ENCODE measurements around the gene ATG14.
"Not testable (repeated sequence)": the region's sequence is repeated elsewhere in the genome, so short reads cannot be mapped to it uniquely, and the experiment has no call there.

Gene ATG14

DNA sequence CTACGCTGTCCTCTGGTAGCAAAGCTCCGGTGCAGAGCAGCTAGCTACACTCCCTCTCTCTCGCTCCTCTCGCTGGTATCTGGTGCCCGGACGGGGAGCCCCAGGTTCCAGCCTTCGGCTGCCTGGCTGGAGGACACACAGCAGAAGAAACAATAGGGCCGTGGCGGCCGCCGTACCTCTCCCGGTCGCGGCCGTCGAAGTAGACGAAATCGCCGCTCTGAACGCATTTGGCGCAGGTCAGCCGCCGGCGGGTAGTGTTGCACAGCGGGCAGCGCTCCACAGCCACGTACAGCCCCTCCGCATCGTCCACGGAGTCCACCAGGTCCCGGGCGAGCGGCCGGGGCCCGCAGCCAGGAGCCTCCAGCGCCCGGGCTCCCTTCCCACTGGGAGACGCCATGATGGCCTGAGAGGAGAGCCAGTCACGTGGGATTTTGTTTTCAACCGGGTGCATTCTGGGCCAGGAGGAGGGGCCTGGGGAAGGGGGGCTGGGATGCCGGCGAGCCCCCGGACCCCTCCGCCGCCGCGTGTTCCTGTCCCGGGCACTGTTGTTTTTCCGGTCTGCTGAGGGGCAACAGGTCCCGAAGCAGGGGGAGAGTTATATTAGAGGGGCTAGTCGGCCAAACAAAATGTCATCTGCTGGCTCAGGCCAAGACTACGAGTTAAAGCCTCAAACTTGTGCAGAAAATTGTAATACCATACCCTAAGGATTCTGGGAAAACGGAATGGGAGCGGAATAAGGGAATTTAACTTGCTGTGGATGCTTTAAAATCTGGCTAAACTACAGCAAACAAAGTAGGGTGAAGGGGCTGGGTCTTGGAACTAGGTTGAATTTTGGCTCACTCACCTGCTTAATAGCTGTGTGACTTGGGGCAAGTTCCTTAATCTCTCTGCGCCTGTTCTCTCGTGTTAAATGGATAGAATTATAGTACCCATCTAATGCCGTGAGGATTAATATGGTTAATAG lies at the start of gene ATG14:
Gene ATG14, minus strand, starts transcription at position 405 of the 964 bp plus-strand sequence. Its CDS starts 8 bp downstream, at position 397.
- H3K36me3 Mint-ChIP-seq: peaks cover 5% of the 10 kb centered on the region
- H3K9me3 Mint-ChIP-seq: no peaks in the 10 kb centered on the region
- ATAC-seq: peak; percentile 98
- no peaks in the 10 kb centered on the region for H3K27me3 Mint-ChIP-seq
- H3K27ac Mint-ChIP-seq: peak within 1 kb of the TSS; percentile 90
- peaks cover 29% of the 10 kb centered on the region for H3K4me1 Mint-ChIP-seq
- peak within 1 kb of the TSS; percentile 86 for H3K4me3 Mint-ChIP-seq

DNA sequence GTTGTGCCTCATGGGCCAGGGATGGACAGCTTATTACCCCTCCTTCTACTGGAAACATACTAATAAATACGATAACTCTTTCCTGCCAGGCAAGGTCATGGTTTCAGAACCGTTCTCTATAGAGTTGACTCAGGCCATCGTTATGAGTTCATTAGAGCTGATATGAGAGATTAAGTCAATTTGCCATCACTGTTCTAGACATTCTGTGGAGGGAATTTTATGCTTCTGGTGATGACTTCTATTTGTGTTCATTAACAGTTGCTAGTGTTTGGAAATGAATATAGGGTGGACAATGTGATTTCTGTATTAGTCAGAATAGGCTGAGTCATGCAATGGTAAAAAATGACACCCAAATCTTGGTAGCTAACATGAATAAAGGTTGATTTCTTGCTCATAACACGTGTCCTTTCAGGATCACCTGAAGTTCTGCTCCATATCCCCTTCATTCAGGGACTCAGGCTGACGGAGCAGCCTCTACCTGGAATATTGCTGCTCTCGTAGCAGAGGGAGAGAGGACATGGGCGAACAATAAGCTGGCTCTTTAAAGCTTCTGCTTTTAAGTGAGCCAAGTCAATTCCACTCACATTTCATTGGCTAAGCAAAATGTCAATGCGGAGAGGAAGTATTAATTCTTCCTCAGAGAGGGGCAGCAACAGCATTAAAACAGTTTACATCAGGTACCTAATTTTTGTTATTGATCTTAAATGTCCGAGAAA lies 47.3 kb upstream of the ATG14 start:
- Mint-ChIP-seq H3K4me1 (peaks cover 13% of the 10 kb centered on the region), H3K4me3 (no peak overlapping the region), H3K27ac (no peak overlapping the region), H3K9me3 (no peaks in the 10 kb centered on the region), H3K36me3 (no peaks in the 10 kb centered on the region), H3K27me3 (peaks cover 23% of the 10 kb centered on the region)
- ATAC-seq: peak; percentile 73

GRCh38 chr14:55457496-55457895 lies 45.9 kb upstream of the ATG14 start:
- Mint-ChIP-seq H3K27ac (no peak overlapping the region), H3K4me3 (no peak overlapping the region), H3K4me1 (peaks cover 13% of the 10 kb centered on the region), H3K27me3 (peaks cover 14% of the 10 kb centered on the region), H3K9me3 (no peaks in the 10 kb centered on the region), H3K36me3 (no peaks in the 10 kb centered on the region)
- no peak for ATAC-seq

DNA sequence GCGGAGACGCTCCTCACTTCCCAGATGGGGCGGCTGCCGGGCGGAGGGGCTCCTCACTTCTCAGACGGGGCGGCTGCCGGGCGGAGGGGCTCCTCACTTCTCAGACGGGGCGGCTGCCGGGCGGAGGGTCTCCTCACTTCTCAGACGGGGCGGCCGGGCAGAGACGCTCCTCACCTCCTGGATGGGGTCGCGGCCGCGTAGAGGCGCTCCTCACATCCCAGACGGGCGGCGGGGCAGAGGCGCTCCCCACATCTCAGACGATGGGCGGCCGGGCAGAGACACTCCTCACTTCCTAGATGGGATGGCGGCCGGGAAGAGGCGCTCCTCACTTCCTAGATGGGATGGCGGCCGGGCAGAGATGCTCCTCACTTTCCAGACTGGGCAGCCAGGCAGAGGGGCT lies 44.8 kb upstream of the ATG14 start:
- H3K4me3 Mint-ChIP-seq: not testable (repeated sequence)

DNA sequence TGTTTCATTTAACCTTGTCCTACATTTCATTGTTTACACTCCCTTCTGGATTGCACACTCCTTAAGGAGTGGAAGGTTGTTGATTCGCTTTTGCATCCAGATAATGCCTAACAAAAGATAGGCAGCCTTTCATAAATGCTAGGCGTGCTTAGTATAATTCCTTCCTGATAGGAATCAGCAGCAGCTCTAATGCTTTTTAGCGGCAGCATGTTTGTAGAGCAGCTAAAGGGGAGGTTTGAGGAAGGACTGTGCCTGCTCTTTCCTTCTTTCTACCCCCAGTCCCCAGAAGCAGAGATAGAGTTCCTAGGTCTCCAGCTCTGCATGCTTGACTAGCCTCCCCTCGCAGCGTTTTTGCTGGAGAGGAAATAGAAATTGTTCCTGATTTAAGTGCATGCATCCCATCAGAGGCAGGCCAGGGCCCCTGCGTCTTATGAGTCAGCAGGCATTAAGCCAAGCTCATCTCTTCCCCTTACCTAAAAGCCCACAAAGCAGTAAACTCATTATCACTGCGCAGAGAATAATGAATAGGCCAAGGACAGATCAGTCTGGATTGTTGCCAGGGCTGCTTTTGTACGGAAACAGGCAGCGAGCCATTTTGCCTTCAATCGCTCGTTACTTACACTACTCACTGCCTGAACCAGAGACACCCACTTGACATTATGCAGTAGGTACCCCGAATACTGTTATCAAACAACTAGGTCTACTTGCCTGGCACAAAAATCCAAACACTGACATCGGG lies 42.8 kb upstream of the ATG14 start:
- H3K9me3 Mint-ChIP-seq: no peaks in the 10 kb centered on the region
- peaks cover 19% of the 10 kb centered on the region for H3K4me1 Mint-ChIP-seq
- H3K36me3 Mint-ChIP-seq: no peaks in the 10 kb centered on the region
- peaks cover 14% of the 10 kb centered on the region for H3K27me3 Mint-ChIP-seq
- H3K27ac Mint-ChIP-seq: no peak overlapping the region
- ATAC-seq: no peak
- no peak overlapping the region for H3K4me3 Mint-ChIP-seq

More for the DNA sequence above, 44.8 kb upstream of the ATG14 start:
- H3K36me3 Mint-ChIP-seq, ATAC-seq, H3K9me3 Mint-ChIP-seq, H3K27ac Mint-ChIP-seq: not testable (repeated sequence)
- H3K27me3 Mint-ChIP-seq: peaks cover 14% of the 10 kb centered on the region
- peaks cover 13% of the 10 kb centered on the region for H3K4me1 Mint-ChIP-seq

- H3K27ac Mint-ChIP-seq: no peak overlapping the region
- no peak for ATAC-seq
- peaks cover 14% of the 10 kb centered on the region for H3K27me3 Mint-ChIP-seq
- no peaks in the 10 kb centered on the region for H3K36me3 Mint-ChIP-seq
- H3K4me3 Mint-ChIP-seq: no peak overlapping the region
- H3K9me3 Mint-ChIP-seq: no peaks in the 10 kb centered on the region
- H3K4me1 Mint-ChIP-seq: peaks cover 6% of the 10 kb centered on the region
These were observed 40.3 kb upstream of the ATG14 start for GRCh38 chr14:55451950-55452349.

- no peak for ATAC-seq
- no peak overlapping the region for H3K4me3 Mint-ChIP-seq
- no peaks in the 10 kb centered on the region for H3K36me3 Mint-ChIP-seq
- peaks cover 6% of the 10 kb centered on the region for H3K4me1 Mint-ChIP-seq
- H3K27ac Mint-ChIP-seq: no peak overlapping the region
- peaks cover 14% of the 10 kb centered on the region for H3K27me3 Mint-ChIP-seq
- no peaks in the 10 kb centered on the region for H3K9me3 Mint-ChIP-seq
These were observed 39.8 kb upstream of the ATG14 start for GRCh38 chr14:55451398-55451797.

- Mint-ChIP-seq H3K27me3 (peaks cover 14% of the 10 kb centered on the region), H3K4me1 (peaks cover 6% of the 10 kb centered on the region)
These were observed 39.4 kb upstream of the ATG14 start for GRCh38 chr14:55450987-55451386.

GRCh38 chr14:55450539-55450938 lies 38.9 kb upstream of the ATG14 start:
- H3K36me3 Mint-ChIP-seq: no peaks in the 10 kb centered on the region

More at GRCh38 chr14:55450987-55451386, 39.4 kb upstream of the ATG14 start:
- H3K27ac Mint-ChIP-seq: no peak overlapping the region
- H3K36me3 Mint-ChIP-seq: no peaks in the 10 kb centered on the region
- no peak overlapping the region for H3K4me3 Mint-ChIP-seq
- no peaks in the 10 kb centered on the region for H3K9me3 Mint-ChIP-seq
- ATAC-seq: peak; percentile 41

GRCh38 chr14:55450124-55450523 lies 38.5 kb upstream of the ATG14 start:
- Mint-ChIP-seq H3K9me3 (no peaks in the 10 kb centered on the region), H3K4me3 (no peak overlapping the region), H3K27ac (no peak overlapping the region), H3K36me3 (no peaks in the 10 kb centered on the region), H3K27me3 (peaks cover 14% of the 10 kb centered on the region), H3K4me1 (peaks cover 6% of the 10 kb centered on the region)
- no peak for ATAC-seq

More at GRCh38 chr14:55450539-55450938, 38.9 kb upstream of the ATG14 start:
- H3K4me3 Mint-ChIP-seq: no peak overlapping the region
- no peaks in the 10 kb centered on the region for H3K9me3 Mint-ChIP-seq
- H3K27me3 Mint-ChIP-seq: peaks cover 14% of the 10 kb centered on the region
- no peak overlapping the region for H3K27ac Mint-ChIP-seq
- no peak for ATAC-seq
- peaks cover 6% of the 10 kb centered on the region for H3K4me1 Mint-ChIP-seq

DNA sequence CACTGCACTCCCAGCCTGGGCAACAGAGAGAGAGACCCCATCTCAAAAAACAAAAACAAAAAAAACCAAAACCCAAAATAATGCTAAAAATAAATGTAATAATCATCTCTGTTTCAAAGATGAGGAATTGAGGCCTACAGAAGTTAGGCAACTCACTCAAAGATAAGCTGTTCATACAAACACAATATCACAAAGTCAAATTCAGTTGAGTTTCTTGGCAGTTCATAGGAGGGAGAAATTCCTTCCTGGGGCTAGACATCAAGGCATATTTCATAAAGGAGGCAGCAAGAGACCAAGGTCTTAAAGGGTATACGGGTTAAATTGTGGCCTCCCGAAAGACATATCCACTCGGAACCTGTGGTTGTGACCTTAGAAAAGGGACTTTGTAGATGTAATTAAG lies 37.5 kb upstream of the ATG14 start:
- H3K27ac Mint-ChIP-seq: no peak overlapping the region
- peaks cover 4% of the 10 kb centered on the region for H3K27me3 Mint-ChIP-seq
- no peaks in the 10 kb centered on the region for H3K36me3 Mint-ChIP-seq
- H3K9me3 Mint-ChIP-seq: no peaks in the 10 kb centered on the region
- no peak overlapping the region for H3K4me3 Mint-ChIP-seq
- no peak for ATAC-seq
- peaks cover 6% of the 10 kb centered on the region for H3K4me1 Mint-ChIP-seq

DNA sequence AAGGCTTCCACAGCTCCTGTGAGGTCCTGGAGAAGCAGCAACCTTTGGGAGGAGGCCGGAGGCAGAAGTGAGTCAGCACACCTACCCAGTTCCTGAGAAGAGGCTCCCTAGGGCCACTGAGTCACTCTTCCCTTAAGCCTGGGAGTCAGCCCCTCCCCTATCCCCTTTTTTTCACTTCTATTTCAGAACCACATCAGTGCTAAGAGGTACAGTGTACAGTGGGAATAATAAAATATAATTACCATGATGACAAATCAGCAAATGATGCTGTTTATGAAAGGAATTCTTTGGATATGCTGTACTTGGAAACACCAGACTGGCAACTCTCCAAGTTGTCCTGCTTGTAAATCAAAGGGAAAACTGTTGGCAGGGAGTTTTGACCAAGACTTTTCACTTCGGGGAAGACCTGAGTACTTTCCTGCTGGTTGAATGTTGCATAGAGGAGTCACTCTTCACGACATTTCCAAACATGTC lies 36.5 kb upstream of the ATG14 start:
- ATAC-seq: peak; percentile 46
- no peaks in the 10 kb centered on the region for H3K36me3 Mint-ChIP-seq
- H3K27ac Mint-ChIP-seq: no peak overlapping the region
- no peaks in the 10 kb centered on the region for H3K27me3 Mint-ChIP-seq
- H3K4me3 Mint-ChIP-seq: no peak overlapping the region
- H3K4me1 Mint-ChIP-seq: peaks cover 6% of the 10 kb centered on the region
- no peaks in the 10 kb centered on the region for H3K9me3 Mint-ChIP-seq

DNA sequence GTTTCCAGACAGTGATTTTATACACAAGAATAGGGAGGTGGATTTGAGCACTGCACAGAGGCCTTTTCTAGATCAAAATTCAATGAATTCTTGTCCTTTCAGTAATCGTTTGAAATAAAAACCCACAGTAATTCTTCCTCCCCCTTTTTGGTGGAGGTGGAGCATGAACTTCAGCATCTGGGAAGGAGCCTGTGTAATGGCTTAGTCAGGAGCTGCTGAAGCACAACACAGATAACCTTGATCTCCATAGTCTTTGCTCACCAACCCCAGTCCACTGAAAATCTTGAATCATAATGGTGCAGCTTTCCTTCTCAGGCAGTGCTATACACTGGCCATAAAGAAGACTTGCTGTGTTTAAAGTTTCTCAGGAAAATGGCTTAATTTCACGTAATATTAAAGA lies 35.2 kb upstream of the ATG14 start:
- Mint-ChIP-seq H3K4me3 (no peak overlapping the region), H3K9me3 (no peaks in the 10 kb centered on the region), H3K4me1 (peaks cover 6% of the 10 kb centered on the region), H3K36me3 (no peaks in the 10 kb centered on the region), H3K27me3 (no peaks in the 10 kb centered on the region), H3K27ac (no peak overlapping the region)
- no peak for ATAC-seq

DNA sequence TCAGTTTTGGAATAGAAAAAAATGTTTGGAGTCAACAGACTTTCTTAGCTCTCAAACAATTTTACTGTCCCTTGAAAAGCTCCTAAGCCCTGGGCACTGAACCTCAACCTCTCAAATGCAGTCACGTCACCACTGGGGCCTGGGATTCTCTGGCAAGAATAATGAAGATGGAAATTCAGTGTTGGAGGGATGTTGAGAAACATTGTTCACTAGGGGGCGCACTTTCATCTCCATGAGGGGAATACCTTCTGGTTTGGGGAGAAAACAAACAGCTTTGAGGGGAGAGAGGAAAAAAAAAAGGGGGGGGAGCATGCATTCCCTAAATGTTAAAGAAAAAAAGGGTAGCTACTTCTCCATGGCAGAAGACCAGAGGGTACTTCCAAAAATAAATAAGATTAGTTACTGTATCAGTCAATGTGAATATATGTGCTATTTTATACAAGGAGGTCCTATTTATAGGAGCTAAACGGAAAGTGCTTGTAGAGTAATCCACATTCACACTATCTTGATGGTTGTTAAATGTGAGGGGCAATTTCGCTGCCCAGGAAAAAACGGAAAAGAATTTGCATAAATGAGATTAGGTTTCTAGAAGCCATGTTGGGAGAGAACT lies 34.6 kb upstream of the ATG14 start:
- no peak for ATAC-seq
- H3K27ac Mint-ChIP-seq: no peak overlapping the region
- no peaks in the 10 kb centered on the region for H3K9me3 Mint-ChIP-seq
- H3K36me3 Mint-ChIP-seq: no peaks in the 10 kb centered on the region
- no peak overlapping the region for H3K4me3 Mint-ChIP-seq
- peaks cover 6% of the 10 kb centered on the region for H3K4me1 Mint-ChIP-seq
- no peaks in the 10 kb centered on the region for H3K27me3 Mint-ChIP-seq

All from stimulated activated memory B cell treated with anti-CD40 and anti-IgM and Interleukin-4, amounts not matched to agents 10 μg/mL and 1 μg/mL and 100 μg/mL, for 72 hours (primary cell).